HCT116 (cell line): ENCODE measurements around the gene ITM2B. TPM values are rescaled to one million over a fixed set of nuclear protein-coding genes. Genes with fewer than 3 reads are reported as not detected.

Source experiments
- ATAC-seq: fragments of 200-7000 bp; cut with Tn5 transposase; 2 replicates; pipeline ENCODE4 v1.9.1; 2020; ENCODE audit warnings: mild to moderate bottlenecking, moderate library complexity
- BruUV-seq: library from RNA; stranded (reverse); fragments of 400-500 nt; replicated peaks from 2 replicates; lab custom pipeline; 2021; lab: Mats Ljungman, UMichigan
- CTCF ChIA-PET: fragments of 300-600 bp; sonication (Branson Sonifier 250); formaldehyde crosslinking; loops from one replicate; lab custom pipeline; 2021; ENCODE audit warnings: antibody characterized with exemption; lab: Charles Lee
- POLR2A ChIA-PET: fragments of 300-600, 350-600 bp; sonication (Branson Sonifier 250); formaldehyde crosslinking; loops from one replicate; lab custom pipeline; 2021; ENCODE audit warnings: antibody characterized with exemption; lab: Charles Lee
- RAD21 ChIA-PET, 2 experiments: fragments of 300-600 bp; sonication (Branson Sonifier 250); formaldehyde crosslinking; loops; one replicate each; lab custom pipeline; 2023; ENCODE audit warnings: low total read pairs in 2 of 2; ENCODE audit not compliant: uncharacterized antibody in 2 of 2, unreplicated experiment in 2 of 2, low non-redundant PET in 1 of 2; lab: Charles Lee
- DNase-seq: peaks from one replicate; pipeline ENCODE4 v3.0.0-alpha.2; 2010; ENCODE audit warnings: low read depth, low spot score
- H2AFZ ChIP-seq: fragments of 200-600 bp; shearing (Covaris generic), sonication (generic); 2 replicates; pipeline ENCODE4 v1.6.1; 2017; ENCODE audit warnings: low read depth, mixed run types, mixed read lengths, antibody characterized with exemption, low read length; ENCODE audit not compliant: poor library complexity, severe bottlenecking
- H3K27ac ChIP-seq: 2 replicates; pipeline ENCODE4 v1.5.1; 2012; ENCODE audit warnings: low read depth, low read length
- H3K27me3 ChIP-seq: fragments of 200-600 bp; sonication (generic); 2 replicates; pipeline ENCODE4 v1.6.1; 2016; ENCODE audit warnings: mixed run types, low read length, mixed read lengths; ENCODE audit not compliant: insufficient read depth
- H3K36me3 ChIP-seq, 2 experiments: fragments of 200-500 bp in 1 of 2; fragments of 200-600 bp in 1 of 2; sonication (Bioruptor generic) in 1 of 2; sonication (generic) in 1 of 2; 2 replicates each; pipeline versions ENCODE4 v1.5.1 to v1.6.1; 2014 to 2016; ENCODE audit warnings: low read length in 2 of 2, inconsistent platforms in 1 of 2, mixed read lengths in 1 of 2, mixed run types in 1 of 2; ENCODE audit not compliant: insufficient read depth in 2 of 2, control insufficient read depth in 1 of 2
- H3K4me1 ChIP-seq, 2 experiments: fragments of 200-600 bp in 1 of 2; sonication (generic) in 1 of 2; 2 replicates each; pipeline versions ENCODE4 v1.5.1 to v1.6.1; 2012 to 2017; ENCODE audit warnings: low read length in 2 of 2, inconsistent platforms in 1 of 2, mild to moderate bottlenecking in 1 of 2, mixed read lengths in 1 of 2, mixed run types in 1 of 2, moderate library complexity in 1 of 2; ENCODE audit not compliant: insufficient read depth in 2 of 2, control insufficient read depth in 1 of 2
- H3K4me2 ChIP-seq: fragments of 200-600 bp; sonication (generic); 2 replicates; pipeline ENCODE4 v1.6.1; 2017; ENCODE audit warnings: mixed run types, low read length, mixed read lengths
- H3K4me3 ChIP-seq, 2 experiments: fragments of 200-600 bp in 1 of 2; sonication (generic) in 1 of 2; replicated peaks in 1 of 2; 2 replicates each; pipeline ENCODE4 v1.5.1; 2011 to 2016; ENCODE audit warnings: low read length in 2 of 2, control low read depth in 1 of 2, low read depth in 1 of 2, mild to moderate bottlenecking in 1 of 2, mixed read lengths in 1 of 2, mixed run types in 1 of 2
- H3K79me2 ChIP-seq: fragments of 200-600 bp; sonication (generic); 2 replicates; pipeline ENCODE4 v1.6.1; 2017; ENCODE audit warnings: mild to moderate bottlenecking, mixed run types, low read length, moderate library complexity, mixed read lengths; ENCODE audit not compliant: insufficient read depth
- H3K9ac ChIP-seq: fragments of 200-600 bp; sonication (generic); 2 replicates; pipeline ENCODE4 v1.6.1; 2016; ENCODE audit warnings: low read length, mixed read lengths
- H3K9me2 ChIP-seq: fragments of 200-600 bp; sonication (generic), shearing (Covaris generic); 2 replicates; pipeline ENCODE4 v1.6.1; 2017; ENCODE audit warnings: mixed run types, mild to moderate bottlenecking, moderate library complexity; ENCODE audit not compliant: insufficient read depth
- H3K9me3 ChIP-seq, 2 experiments: fragments of 200-500 bp in 1 of 2; fragments of 200-600 bp in 1 of 2; sonication (Bioruptor generic) in 1 of 2; sonication (generic) in 1 of 2; 2 replicates each; pipeline ENCODE4 v1.6.1; 2014 to 2017; ENCODE audit warnings: low read length in 2 of 2, mixed read lengths in 2 of 2, inconsistent platforms in 1 of 2, low read depth in 1 of 2, mild to moderate bottlenecking in 1 of 2, mixed run types in 1 of 2, moderate library complexity in 1 of 2; ENCODE audit not compliant: control insufficient read depth in 1 of 2, insufficient read depth in 1 of 2
- H4K20me1 ChIP-seq: fragments of 200-600 bp; sonication (generic), shearing (Covaris generic); 2 replicates; pipeline ENCODE4 v1.6.1; 2017; ENCODE audit warnings: mixed run types, mild to moderate bottlenecking, moderate library complexity; ENCODE audit not compliant: insufficient read depth
- EGR1 ChIP-seq: IDR thresholded peaks from 2 replicates; pipeline ENCODE4 v1.6.1; 2012; ENCODE audit warnings: low read depth
- EZH2phosphoT487 ChIP-seq: fragments of 200-600 bp; IDR thresholded peaks from 2 replicates; pipeline ENCODE4 v1.6.1; 2018; ENCODE audit warnings: antibody characterized with exemption, borderline replicate concordance
- FOSL1 ChIP-seq: IDR thresholded peaks from 2 replicates; pipeline ENCODE4 v1.6.1; 2012; ENCODE audit warnings: low read depth
- RAD21 ChIP-seq: IDR thresholded peaks from 2 replicates; pipeline ENCODE4 v1.6.1; 2012; ENCODE audit warnings: low read depth, mild to moderate bottlenecking
- YY1 ChIP-seq: IDR thresholded peaks from 2 replicates; pipeline ENCODE4 v1.6.1; 2011; ENCODE audit warnings: low read length, low read depth, moderate library complexity, mild to moderate bottlenecking; ENCODE audit not compliant: insufficient replicate concordance; ENCODE audit errors: extremely low read depth
- ZNF274 ChIP-seq: fragments of 200-500 bp; sonication (Bioruptor generic); IDR thresholded peaks from 2 replicates; pipeline ENCODE4 v1.6.1; 2014; ENCODE audit warnings: mild to moderate bottlenecking, low read depth, low read length, inconsistent platforms
- intact Hi-C: fragments of 100-400 bp; cut with micrococcal nuclease; formaldehyde crosslinking; loops from 2 replicates; pipeline ENCODE4 v1.10.0; 2022
- total RNA-seq: library from RNA; stranded (reverse); gene quantifications from one replicate; pipeline ENCODE4 v1.2.1, GENCODE V29; 2021; ENCODE audit not compliant: unreplicated experiment
- TF ChIP-seq, protein P1 (sequence below): IDR thresholded peaks from 2 replicates; pipeline ENCODE4 v1.6.1; 2011; ENCODE audit warnings: mild to moderate bottlenecking, low read length, moderate library complexity; ENCODE audit not compliant: insufficient replicate concordance; ENCODE audit errors: extremely low read depth

ITM2B gene
- total RNA-seq, 1 experiment from 2014 or later, result 124 TPM

DNA sequence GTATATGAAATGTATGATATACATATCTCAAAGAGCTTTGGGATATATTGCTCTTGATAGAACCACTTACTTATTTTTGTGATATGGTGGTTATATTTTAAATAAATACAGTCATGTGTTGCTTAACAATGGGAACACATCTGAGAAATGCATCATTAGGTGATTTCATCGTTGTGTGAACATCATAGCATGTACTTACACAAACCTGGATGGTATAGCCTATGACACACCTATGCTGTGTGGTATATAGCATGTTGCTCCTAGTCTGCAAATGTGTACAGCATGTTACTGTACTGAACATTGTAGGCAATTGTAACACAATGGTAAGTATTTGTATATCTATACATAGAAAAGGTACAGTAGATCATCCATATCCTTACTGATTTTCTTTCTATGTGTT, 78.2 kb downstream of the ITM2B start:
- intact Hi-C loops, result no loop called here
- no peak for TF ChIP-seq FOSL1
- no peak for TF ChIP-seq EGR1
- no peak for TF ChIP-seq ZNF274
- no peak for TF ChIP-seq EZH2phosphoT487
- TF ChIP-seq, protein P1, sequence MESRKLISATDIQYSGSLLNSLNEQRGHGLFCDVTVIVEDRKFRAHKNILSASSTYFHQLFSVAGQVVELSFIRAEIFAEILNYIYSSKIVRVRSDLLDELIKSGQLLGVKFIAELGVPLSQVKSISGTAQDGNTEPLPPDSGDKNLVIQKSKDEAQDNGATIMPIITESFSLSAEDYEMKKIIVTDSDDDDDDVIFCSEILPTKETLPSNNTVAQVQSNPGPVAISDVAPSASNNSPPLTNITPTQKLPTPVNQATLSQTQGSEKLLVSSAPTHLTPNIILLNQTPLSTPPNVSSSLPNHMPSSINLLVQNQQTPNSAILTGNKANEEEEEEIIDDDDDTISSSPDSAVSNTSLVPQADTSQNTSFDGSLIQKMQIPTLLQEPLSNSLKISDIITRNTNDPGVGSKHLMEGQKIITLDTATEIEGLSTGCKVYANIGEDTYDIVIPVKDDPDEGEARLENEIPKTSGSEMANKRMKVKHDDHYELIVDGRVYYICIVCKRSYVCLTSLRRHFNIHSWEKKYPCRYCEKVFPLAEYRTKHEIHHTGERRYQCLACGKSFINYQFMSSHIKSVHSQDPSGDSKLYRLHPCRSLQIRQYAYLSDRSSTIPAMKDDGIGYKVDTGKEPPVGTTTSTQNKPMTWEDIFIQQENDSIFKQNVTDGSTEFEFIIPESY, result no peak
- no peak for TF ChIP-seq YY1
- TF ChIP-seq RAD21, result no peak

More for the DNA sequence above, 78.2 kb downstream of the ITM2B start:
- H3K4me2 ChIP-seq, result no peak overlapping the region
- DNase-seq (no peak), ATAC-seq (no peak)
- peaks cover 32% of the 10 kb centered on the region for H3K79me2 ChIP-seq
- no peak overlapping the region for H3K9ac ChIP-seq
- H3K4me1 ChIP-seq, result no peaks in the 10 kb centered on the region
- H2AFZ ChIP-seq, result no peak overlapping the region
- CTCF ChIA-PET, result no interaction called here
- H3K27ac ChIP-seq, result no peak overlapping the region
- no peaks in the 10 kb centered on the region for H3K36me3 ChIP-seq
- H3K4me3 ChIP-seq, result no peak overlapping the region
- H3K9me2 ChIP-seq, result no peaks in the 10 kb centered on the region
- H4K20me1 ChIP-seq, result no peaks in the 10 kb centered on the region
- POLR2A ChIA-PET, result no interaction called here
- no peaks in the 10 kb centered on the region for H3K9me3 ChIP-seq
- H3K27me3 ChIP-seq, result no peaks in the 10 kb centered on the region
- no TSS peak for BruUV-seq
- RAD21 ChIA-PET, result no interaction called here
